H1 (cell line): Measurements from ENCODE around the gene ACSF3.

Experiments
- GABPA ChIP-seq: IDR thresholded peaks from 2 replicates; pipeline ENCODE4 v1.6.1; 2011; ENCODE audit warnings: mild to moderate bottlenecking, low read length, moderate library complexity, borderline replicate concordance; ENCODE audit not compliant: insufficient read depth
- KDM1A ChIP-seq: fragments of 200-600, 300-600 bp; sonication (generic); IDR thresholded peaks from 2 replicates; pipeline ENCODE4 v1.7.1; 2016; ENCODE audit warnings: mild to moderate bottlenecking, low read length, borderline replicate concordance
- POLR2A ChIP-seq, 2 experiments: IDR thresholded peaks; 1 replicate in 1 of 2; 2 replicates in 1 of 2; pipeline ENCODE4 v1.6.1; 2011; ENCODE audit warnings: low read depth in 2 of 2, low read length in 2 of 2, mild to moderate bottlenecking in 2 of 2; ENCODE audit errors: control extremely low read depth in 1 of 2
- POLR2AphosphoS5 ChIP-seq: IDR thresholded peaks from 2 replicates; pipeline ENCODE4 v1.6.1; 2011; ENCODE audit warnings: low read depth, low read length
- RNF2 ChIP-seq: fragments of 200-900, 300-1000 bp; sonication (generic); IDR thresholded peaks from 2 replicates; pipeline ENCODE4 v1.7.1; 2016; ENCODE audit warnings: borderline replicate concordance, low read depth, mild to moderate bottlenecking, antibody characterized with exemption, low read length; ENCODE audit not compliant: poor library complexity, severe bottlenecking; ENCODE audit errors: missing control alignments
- TAF1 ChIP-seq: IDR thresholded peaks from 2 replicates; pipeline ENCODE4 v1.6.1; 2011; ENCODE audit warnings: mild to moderate bottlenecking, low read depth, low read length
- TF ChIP-seq, protein P1 (sequence below), 3 experiments: IDR thresholded peaks; 1 replicate in 2 of 3; 2 replicates in 1 of 3; pipeline versions ENCODE4 v1.5.1 to v1.6.1; 2011; ENCODE audit warnings: low read length in 3 of 3, mild to moderate bottlenecking in 3 of 3, inconsistent platforms in 2 of 3, low read depth in 1 of 3, moderate library complexity in 1 of 3; ENCODE audit not compliant: insufficient read depth in 1 of 3; ENCODE audit errors: control extremely low read depth in 1 of 3

DNA sequence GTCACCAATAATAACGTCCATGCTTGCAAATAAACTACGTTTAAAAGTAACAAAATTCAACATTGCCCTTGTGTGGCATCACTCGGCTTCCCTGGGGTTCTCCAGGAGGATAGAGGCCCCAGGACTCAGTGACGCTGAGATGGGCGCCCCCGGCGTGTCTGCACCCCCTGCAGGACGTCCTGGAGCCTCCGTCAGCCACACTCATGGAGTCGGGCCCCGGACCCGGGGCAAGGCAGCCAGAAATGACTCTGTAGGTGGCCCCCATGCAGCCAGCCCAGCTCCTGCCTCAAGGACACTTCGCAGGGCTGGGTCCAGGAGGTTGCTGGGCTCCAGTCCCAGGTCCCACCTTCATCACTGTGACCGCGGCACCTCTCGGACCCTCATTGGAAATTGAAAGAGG is 16.6 kb upstream of the ACSF3 start:
- TF ChIP-seq KDM1A (no peak), GABPA (no peak), POLR2A (IDR thresholded peaks at IDR 0.05; ENCODE audit: control extremely low read depth in 1 of 2, low read depth in 2 of 2, low read length in 2 of 2) (no peak), TAF1 (no peak), RNF2 (no peak), POLR2AphosphoS5 (no peak)
- TF ChIP-seq, protein P1, sequence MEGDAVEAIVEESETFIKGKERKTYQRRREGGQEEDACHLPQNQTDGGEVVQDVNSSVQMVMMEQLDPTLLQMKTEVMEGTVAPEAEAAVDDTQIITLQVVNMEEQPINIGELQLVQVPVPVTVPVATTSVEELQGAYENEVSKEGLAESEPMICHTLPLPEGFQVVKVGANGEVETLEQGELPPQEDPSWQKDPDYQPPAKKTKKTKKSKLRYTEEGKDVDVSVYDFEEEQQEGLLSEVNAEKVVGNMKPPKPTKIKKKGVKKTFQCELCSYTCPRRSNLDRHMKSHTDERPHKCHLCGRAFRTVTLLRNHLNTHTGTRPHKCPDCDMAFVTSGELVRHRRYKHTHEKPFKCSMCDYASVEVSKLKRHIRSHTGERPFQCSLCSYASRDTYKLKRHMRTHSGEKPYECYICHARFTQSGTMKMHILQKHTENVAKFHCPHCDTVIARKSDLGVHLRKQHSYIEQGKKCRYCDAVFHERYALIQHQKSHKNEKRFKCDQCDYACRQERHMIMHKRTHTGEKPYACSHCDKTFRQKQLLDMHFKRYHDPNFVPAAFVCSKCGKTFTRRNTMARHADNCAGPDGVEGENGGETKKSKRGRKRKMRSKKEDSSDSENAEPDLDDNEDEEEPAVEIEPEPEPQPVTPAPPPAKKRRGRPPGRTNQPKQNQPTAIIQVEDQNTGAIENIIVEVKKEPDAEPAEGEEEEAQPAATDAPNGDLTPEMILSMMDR (IDR thresholded peaks at IDR 0.05; ENCODE audit: control extremely low read depth in 1 of 3, insufficient read depth in 1 of 3, low read depth in 1 of 3, low read length in 3 of 3): no peak
